ENCODE measurements around the gene MAGED2.
A peak's percentile ranks its signal among the peaks of the same experiment; 100 is the strongest.
"Not testable (repeated sequence)": the region's sequence is repeated elsewhere in the genome, so short reads cannot be mapped to it uniquely, and the experiment has no call there.

The MAGED2 gene

GRCh38 chrX:54808605-54809483 is 1.3 kb downstream of the MAGED2 start:
- H3K9me3 Mint-ChIP-seq, result no peaks in the 10 kb centered on the region
- ATAC-seq (peak; percentile 85), DNase-seq (peak; percentile 86 to 93)
- peak overlapping the region; percentile 94 to 98 for H3K4me3 Mint-ChIP-seq
- H3K27ac Mint-ChIP-seq, result peak overlapping the region; percentile 98
- H3K27me3 Mint-ChIP-seq, result no peaks in the 10 kb centered on the region
- H3K4me1 Mint-ChIP-seq, result peaks cover 20% of the 10 kb centered on the region

DNA sequence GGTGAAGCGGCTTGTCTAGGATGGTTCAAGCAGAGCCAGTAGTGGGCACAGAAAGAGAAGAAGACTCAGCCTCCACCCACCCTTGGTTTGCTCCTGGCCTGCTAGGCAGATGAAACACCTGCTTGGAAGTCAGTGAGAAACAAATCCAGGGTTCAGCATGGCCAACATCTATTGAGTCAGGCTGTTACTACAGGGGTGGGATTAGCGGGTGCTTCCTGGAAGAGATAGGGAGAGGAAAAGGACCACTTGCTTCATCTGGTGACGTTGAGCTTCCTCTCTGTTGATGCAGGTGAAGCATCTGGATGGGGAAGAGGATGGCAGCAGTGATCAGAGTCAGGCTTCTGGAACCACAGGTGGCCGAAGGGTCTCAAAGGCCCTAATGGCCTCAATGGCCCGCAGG is 3.0 kb downstream of the MAGED2 start:
- Mint-ChIP-seq H3K4me1 (peaks cover 20% of the 10 kb centered on the region), H3K4me3 (no peak overlapping the region), H3K27me3 (no peaks in the 10 kb centered on the region), H3K9me3 (no peaks in the 10 kb centered on the region), H3K27ac (peak overlapping the region in 1 of 2 donors; percentile 92)
- no peak for DNase-seq
- no peak for ATAC-seq

DNA sequence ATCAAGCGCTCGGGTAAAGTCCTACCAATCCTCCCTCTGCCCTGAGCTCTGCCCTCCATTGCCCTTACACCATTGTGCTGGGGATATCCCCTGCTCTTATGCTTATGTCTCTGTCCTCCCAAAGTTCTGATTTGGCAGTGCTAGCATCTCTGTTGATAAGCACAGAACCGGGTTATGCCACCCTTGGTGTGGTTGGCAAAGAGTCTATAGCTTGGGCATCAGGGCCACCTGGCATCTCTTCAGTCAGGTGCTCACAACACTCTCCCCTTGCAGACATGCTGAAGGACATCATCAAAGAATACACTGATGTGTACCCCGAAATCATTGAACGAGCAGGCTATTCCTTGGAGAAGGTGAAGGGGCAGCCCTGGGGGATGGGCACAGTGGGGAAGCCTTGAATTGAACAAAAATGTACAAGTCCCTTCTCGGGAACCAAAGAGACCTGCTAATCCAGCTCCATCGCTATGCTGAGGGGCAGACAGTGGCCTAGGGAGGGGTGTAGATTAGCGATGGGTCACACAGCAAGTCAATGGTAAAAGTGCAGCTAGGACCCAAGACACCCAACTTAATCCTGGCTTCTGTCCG is 3.8 kb downstream of the MAGED2 start:
- H3K4me3 Mint-ChIP-seq, result peak overlapping the region in 1 of 2 donors; percentile 54
- ATAC-seq (no peak), DNase-seq (no peak)
- no peaks in the 10 kb centered on the region for H3K27me3 Mint-ChIP-seq
- H3K27ac Mint-ChIP-seq, result no peak overlapping the region
- H3K4me1 Mint-ChIP-seq, result peaks cover 20% of the 10 kb centered on the region
- H3K9me3 Mint-ChIP-seq, result no peaks in the 10 kb centered on the region

GRCh38 chrX:54812306-54812705 is 4.8 kb downstream of the MAGED2 start:
- Mint-ChIP-seq H3K27me3 (no peaks in the 10 kb centered on the region), H3K27ac (no peak overlapping the region), H3K9me3 (no peaks in the 10 kb centered on the region), H3K4me1 (peaks cover 19% of the 10 kb centered on the region), H3K4me3 (no peak overlapping the region)
- DNase-seq, result no peak
- ATAC-seq, result no peak

- no peak for DNase-seq
- Mint-ChIP-seq H3K4me3 (peak overlapping the region in 1 of 2 donors; percentile 8), H3K9me3 (no peaks in the 10 kb centered on the region), H3K4me1 (no peaks in the 10 kb centered on the region), H3K27ac (peak overlapping the region in 1 of 2 donors; percentile 64), H3K27me3 (no peaks in the 10 kb centered on the region)
- ATAC-seq, result no peak
These were observed 9.8 kb downstream of the MAGED2 start for GRCh38 chrX:54817220-54817820.

DNA sequence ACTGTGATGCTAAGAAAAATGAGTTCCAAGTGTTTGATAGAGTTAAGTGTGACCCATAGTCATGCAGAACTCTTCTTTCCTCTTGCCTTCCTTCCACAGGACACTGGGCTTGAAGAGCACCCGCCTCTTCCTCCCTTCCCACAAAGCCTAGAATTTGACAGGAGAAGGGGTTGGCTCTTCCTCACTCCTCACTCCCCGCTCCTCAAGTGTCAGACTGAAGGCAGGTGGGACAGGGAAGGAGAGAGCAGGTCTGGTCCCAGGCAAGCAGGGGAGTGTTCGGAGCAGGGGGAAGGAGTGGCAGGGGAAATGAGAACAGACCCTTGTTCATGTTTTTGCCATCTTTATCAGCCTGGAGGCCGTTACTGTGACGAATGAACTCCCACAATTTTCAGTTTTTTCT is 10.7 kb downstream of the MAGED2 start:
- DNase-seq (no peak), ATAC-seq (no peak)
- Mint-ChIP-seq H3K4me1 (no peaks in the 10 kb centered on the region), H3K4me3 (no peak overlapping the region), H3K27me3 (no peaks in the 10 kb centered on the region), H3K27ac (no peak overlapping the region), H3K9me3 (no peaks in the 10 kb centered on the region)

DNA sequence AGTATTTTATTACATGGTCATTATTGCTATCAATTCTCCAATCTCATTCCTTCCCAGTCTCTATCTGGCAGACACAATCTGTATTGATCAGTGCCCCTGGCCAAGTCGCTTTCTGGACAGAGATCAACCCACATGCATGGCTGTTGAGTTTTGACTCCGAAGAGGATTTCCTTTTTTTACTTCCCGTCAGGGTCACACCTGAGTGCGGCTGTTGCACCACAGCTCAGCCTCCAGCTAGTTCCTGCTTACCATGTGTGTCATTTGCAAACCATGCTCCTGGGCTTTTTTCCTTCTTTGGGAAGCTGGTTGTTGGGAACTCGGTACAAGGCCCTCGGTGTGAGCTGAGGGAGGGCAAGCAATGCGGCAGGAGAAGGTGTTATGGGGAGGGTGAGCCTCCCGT is 11.7 kb downstream of the MAGED2 start:
- H3K4me3 Mint-ChIP-seq, result no peak overlapping the region
- no peak overlapping the region for H3K27ac Mint-ChIP-seq
- H3K9me3 Mint-ChIP-seq, result no peaks in the 10 kb centered on the region
- ATAC-seq, result no peak
- H3K4me1 Mint-ChIP-seq, result no peaks in the 10 kb centered on the region
- H3K27me3 Mint-ChIP-seq, result no peaks in the 10 kb centered on the region
- no peak for DNase-seq

- ATAC-seq (no peak), DNase-seq (no peak)
- Mint-ChIP-seq H3K9me3 (no peaks in the 10 kb centered on the region), H3K4me3 (no peak overlapping the region), H3K4me1 (no peaks in the 10 kb centered on the region), H3K27ac (no peak overlapping the region), H3K27me3 (no peaks in the 10 kb centered on the region)
These were observed 13.2 kb downstream of the MAGED2 start for GRCh38 chrX:54820737-54821136.

- Mint-ChIP-seq H3K9me3 (no peaks in the 10 kb centered on the region), H3K27ac (no peak overlapping the region), H3K4me3 (no peak overlapping the region), H3K27me3 (no peaks in the 10 kb centered on the region), H3K4me1 (peaks cover 2% of the 10 kb centered on the region)
- DNase-seq, result no peak
- no peak for ATAC-seq
These were observed 13.8 kb downstream of the MAGED2 start for GRCh38 chrX:54821310-54821709.

- ATAC-seq (no peak), DNase-seq (no peak)
- no peak overlapping the region for H3K4me3 Mint-ChIP-seq
- H3K4me1 Mint-ChIP-seq, result peaks cover 5% of the 10 kb centered on the region
- H3K27ac Mint-ChIP-seq, result peak overlapping the region in 1 of 2 donors; percentile 48
- no peaks in the 10 kb centered on the region for H3K27me3 Mint-ChIP-seq
- H3K9me3 Mint-ChIP-seq, result no peaks in the 10 kb centered on the region
These were observed 16.6 kb downstream of the MAGED2 start for GRCh38 chrX:54824195-54824594.

GRCh38 chrX:54824722-54825121 is 17.2 kb downstream of the MAGED2 start:
- Mint-ChIP-seq H3K27ac (no peak overlapping the region), H3K4me3 (no peak overlapping the region), H3K4me1 (peaks cover 5% of the 10 kb centered on the region), H3K9me3 (no peaks in the 10 kb centered on the region), H3K27me3 (no peaks in the 10 kb centered on the region)
- DNase-seq (no peak), ATAC-seq (no peak)

GRCh38 chrX:54825716-54826438 is 18.3 kb downstream of the MAGED2 start:
- no peak overlapping the region for H3K4me3 Mint-ChIP-seq
- H3K27me3 Mint-ChIP-seq, result no peaks in the 10 kb centered on the region
- H3K27ac Mint-ChIP-seq, result peak overlapping the region; percentile 27 to 83
- peaks cover 5% of the 10 kb centered on the region for H3K4me1 Mint-ChIP-seq
- no peaks in the 10 kb centered on the region for H3K9me3 Mint-ChIP-seq
- DNase-seq, result peak in 1 of 2 donors; percentile 12
- ATAC-seq, result peak; percentile 60

- Mint-ChIP-seq H3K9me3 (no peaks in the 10 kb centered on the region), H3K27ac (no peak overlapping the region), H3K4me3 (no peak overlapping the region), H3K4me1 (peaks cover 5% of the 10 kb centered on the region), H3K27me3 (no peaks in the 10 kb centered on the region)
- ATAC-seq, result no peak
- no peak for DNase-seq
These were observed 19.1 kb downstream of the MAGED2 start for GRCh38 chrX:54826598-54826997.

- ATAC-seq, result no peak
- H3K9me3 Mint-ChIP-seq, result no peaks in the 10 kb centered on the region
These were observed 31.0 kb downstream of the MAGED2 start for GRCh38 chrX:54838583-54838982.

DNA sequence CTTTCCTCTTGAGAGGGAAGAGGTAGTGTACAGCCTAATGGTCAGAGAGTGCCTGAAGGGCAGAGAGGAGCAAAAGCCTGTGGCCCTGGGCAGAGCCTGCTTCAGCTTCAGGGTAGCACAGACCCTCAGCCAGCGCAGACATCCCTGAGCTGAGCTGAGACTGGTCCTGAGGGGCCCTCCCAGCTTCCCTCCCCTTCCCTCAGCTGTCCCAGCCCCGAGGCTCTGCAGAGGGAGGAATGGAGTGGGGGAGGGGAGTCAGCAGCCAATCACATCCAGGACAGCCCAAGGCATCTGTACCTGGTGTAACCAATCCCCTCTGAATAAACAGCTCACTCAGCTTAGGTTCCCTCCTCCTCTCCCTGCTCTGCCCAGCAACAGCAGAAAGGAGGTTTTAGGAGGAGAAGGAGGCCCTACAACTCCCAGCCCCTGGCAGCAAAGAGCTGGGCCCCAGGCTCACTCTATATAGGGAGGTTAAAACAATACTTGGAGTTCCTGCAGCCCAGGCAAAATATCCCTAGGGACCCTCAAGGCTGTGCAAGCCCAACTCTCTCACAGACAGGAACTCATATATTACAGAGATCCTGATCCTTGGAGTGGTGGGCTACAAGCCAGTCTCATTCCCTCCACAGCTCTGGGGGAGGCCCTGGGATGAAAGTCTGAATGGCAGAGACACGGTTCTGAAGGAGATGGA is 33.8 kb downstream of the MAGED2 start:
- not testable (repeated sequence) for H3K4me3 Mint-ChIP-seq, H3K27ac Mint-ChIP-seq, DNase-seq, ATAC-seq, H3K4me1 Mint-ChIP-seq, H3K9me3 Mint-ChIP-seq, H3K27me3 Mint-ChIP-seq

More at GRCh38 chrX:54838583-54838982, 31.0 kb downstream of the MAGED2 start:
- Mint-ChIP-seq H3K4me3 (no peak overlapping the region), H3K4me1 (no peaks in the 10 kb centered on the region), H3K27ac (no peak overlapping the region), H3K27me3 (no peaks in the 10 kb centered on the region)
- DNase-seq, result no peak

Data from stimulated activated naive CD8-positive, alpha-beta T cell treated with anti-CD3 and anti-CD28 coated beads, Interleukin-15, amount 100 ng/mL, for 72 hours (primary cell).